ENCODE measurements around the gene ATMIN. TPM values are rescaled to one million over a fixed set of nuclear protein-coding genes. Genes with fewer than 3 reads are reported as not detected.
A peak's percentile ranks its signal among the peaks of the same experiment; 100 is the strongest.

The ATMIN gene
- total and polyA plus RNA-seq, 2 of the 13 experiments (the other 11 are each of a cell fraction or from before 2014, with no cell fraction given) = 34.6 to 60.4 TPM

DNA sequence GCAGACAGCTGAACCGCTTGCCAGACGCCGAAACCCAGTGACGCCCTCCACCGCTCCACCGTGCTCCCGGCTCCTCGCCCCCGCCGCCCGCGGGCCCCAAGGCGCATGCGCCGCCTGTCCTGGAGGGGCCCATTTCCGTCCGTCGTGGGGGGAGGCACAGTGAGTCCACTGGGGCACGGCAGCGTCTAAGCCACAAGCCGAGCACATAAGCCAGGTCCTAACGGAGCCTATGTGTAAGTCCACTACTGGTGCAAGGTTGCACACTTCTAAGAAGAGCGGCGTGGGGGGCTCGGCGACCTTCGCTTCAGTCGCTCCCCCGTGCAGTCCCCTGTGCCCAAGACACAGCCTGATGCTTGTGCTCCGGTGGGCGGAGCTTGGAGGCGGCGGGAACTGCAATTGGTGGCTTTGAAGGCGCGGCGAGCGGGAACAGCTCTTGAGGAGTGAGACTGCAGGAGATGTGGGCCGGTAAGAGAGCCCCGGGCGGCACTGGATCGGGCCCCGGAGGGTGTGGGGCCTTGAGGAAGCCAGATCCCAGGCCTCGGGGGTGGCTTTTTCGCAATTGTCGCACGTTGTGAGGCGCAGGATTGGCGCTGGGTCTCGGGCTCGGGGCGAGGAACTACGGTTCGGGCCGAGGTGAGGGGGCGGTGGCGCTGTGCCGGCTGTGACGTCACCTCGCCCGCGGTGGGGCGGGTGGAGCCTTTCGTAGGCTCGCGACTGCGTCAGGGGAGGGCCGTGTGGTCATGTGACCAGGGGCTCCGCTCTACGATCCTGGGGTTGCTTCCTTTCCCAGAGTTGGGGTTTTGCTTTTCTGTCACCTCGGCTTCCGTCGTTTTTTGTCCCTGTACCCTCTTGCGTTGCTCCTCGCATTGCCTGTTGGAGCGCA, 28.6 kb upstream of the ATMIN start, which contains the start of the genes CENPN and CMC2 (continued):
- TF ChIP-seq RBAK (CRISPR knock-in tag; IDR thresholded peaks at IDR 0.05) = no peak
- no peak for TF ChIP-seq SETDB1 (CRISPR knock-in tag; IDR thresholded peaks at IDR 0.05; ENCODE audit: borderline replicate concordance)
- peak; percentile 85 for TF ChIP-seq ZNF350 (CRISPR knock-in tag; IDR thresholded peaks at IDR 0.05; ENCODE audit: borderline replicate concordance, low read depth)
- 0 out of 2 replicates have a peak, but pooled peaks have one; percentile 21 for TF ChIP-seq ZNF333 (CRISPR knock-in tag; IDR thresholded peaks at IDR 0.05; ENCODE audit: borderline replicate concordance)
- TF ChIP-seq HNF4G (IDR thresholded peaks at IDR 0.05; ENCODE audit: borderline replicate concordance, low read depth, low read length) = peak; percentile 24; the same call in 1 of the 2 replicates
- TF ChIP-seq HNF4G (CRISPR knock-in tag; IDR thresholded peaks at IDR 0.05; ENCODE audit: borderline replicate concordance, low read depth) = no peak
- TF ChIP-seq ZNF83 (CRISPR knock-in tag; IDR thresholded peaks at IDR 0.05; ENCODE audit: borderline replicate concordance) = peak; percentile 86
- peak; percentile 47 for TF ChIP-seq MYC (CRISPR knock-in tag; IDR thresholded peaks at IDR 0.05; ENCODE audit: borderline replicate concordance)
- TF ChIP-seq, protein P1, sequence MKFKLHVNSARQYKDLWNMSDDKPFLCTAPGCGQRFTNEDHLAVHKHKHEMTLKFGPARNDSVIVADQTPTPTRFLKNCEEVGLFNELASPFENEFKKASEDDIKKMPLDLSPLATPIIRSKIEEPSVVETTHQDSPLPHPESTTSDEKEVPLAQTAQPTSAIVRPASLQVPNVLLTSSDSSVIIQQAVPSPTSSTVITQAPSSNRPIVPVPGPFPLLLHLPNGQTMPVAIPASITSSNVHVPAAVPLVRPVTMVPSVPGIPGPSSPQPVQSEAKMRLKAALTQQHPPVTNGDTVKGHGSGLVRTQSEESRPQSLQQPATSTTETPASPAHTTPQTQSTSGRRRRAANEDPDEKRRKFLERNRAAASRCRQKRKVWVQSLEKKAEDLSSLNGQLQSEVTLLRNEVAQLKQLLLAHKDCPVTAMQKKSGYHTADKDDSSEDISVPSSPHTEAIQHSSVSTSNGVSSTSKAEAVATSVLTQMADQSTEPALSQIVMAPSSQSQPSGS (CRISPR knock-in tag; IDR thresholded peaks at IDR 0.05) = peak; percentile 93
- no peak for TF ChIP-seq ZNF282 (IDR thresholded peaks at IDR 0.05; ENCODE audit: partially characterized antibody)
- TF ChIP-seq, protein P2, sequence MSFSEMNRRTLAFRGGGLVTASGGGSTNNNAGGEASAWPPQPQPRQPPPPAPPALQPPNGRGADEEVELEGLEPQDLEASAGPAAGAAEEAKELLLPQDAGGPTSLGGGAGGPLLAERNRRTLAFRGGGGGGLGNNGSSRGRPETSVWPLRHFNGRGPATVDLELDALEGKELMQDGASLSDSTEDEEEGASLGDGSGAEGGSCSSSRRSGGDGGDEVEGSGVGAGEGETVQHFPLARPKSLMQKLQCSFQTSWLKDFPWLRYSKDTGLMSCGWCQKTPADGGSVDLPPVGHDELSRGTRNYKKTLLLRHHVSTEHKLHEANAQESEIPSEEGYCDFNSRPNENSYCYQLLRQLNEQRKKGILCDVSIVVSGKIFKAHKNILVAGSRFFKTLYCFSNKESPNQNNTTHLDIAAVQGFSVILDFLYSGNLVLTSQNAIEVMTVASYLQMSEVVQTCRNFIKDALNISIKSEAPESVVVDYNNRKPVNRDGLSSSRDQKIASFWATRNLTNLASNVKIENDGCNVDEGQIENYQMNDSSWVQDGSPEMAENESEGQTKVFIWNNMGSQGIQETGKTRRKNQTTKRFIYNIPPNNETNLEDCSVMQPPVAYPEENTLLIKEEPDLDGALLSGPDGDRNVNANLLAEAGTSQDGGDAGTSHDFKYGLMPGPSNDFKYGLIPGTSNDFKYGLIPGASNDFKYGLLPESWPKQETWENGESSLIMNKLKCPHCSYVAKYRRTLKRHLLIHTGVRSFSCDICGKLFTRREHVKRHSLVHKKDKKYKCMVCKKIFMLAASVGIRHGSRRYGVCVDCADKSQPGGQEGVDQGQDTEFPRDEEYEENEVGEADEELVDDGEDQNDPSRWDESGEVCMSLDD (CRISPR knock-in tag; IDR thresholded peaks at IDR 0.05; ENCODE audit: borderline replicate concordance) = peak; percentile 91; the same call in 1 of the 2 replicates
- no peak; the same call in 1 of the 2 replicates for TF ChIP-seq CHCHD3 (CRISPR knock-in tag; IDR thresholded peaks at IDR 0.05)
- TF ChIP-seq, protein P3, sequence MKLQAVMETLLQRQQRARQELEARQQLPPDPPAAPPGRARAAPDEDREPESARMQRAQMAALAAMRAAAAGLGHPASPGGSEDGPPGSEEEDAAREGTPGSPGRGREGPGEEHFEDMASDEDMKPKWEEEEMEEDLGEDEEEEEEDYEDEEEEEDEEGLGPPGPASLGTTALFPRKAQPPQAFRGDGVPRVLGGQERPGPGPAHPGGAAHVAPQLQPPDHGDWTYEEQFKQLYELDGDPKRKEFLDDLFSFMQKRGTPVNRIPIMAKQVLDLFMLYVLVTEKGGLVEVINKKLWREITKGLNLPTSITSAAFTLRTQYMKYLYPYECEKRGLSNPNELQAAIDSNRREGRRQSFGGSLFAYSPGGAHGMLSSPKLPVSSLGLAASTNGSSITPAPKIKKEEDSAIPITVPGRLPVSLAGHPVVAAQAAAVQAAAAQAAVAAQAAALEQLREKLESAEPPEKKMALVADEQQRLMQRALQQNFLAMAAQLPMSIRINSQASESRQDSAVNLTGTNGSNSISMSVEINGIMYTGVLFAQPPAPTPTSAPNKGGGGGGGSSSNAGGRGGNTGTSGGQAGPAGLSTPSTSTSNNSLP (IDR thresholded peaks at IDR 0.05; ENCODE audit: low read depth, low read length) = no peak; the same call in 1 of the 2 replicates
- peak; percentile 55 for TF ChIP-seq ZNF343 (CRISPR knock-in tag; IDR thresholded peaks at IDR 0.05)
- TF ChIP-seq, protein P4, sequence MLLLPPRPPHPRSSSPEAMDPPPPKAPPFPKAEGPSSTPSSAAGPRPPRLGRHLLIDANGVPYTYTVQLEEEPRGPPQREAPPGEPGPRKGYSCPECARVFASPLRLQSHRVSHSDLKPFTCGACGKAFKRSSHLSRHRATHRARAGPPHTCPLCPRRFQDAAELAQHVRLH (CRISPR knock-in tag; IDR thresholded peaks at IDR 0.05; ENCODE audit: borderline replicate concordance, low read depth) = peak; percentile 81; the same call in 1 of the 2 replicates
- TF ChIP-seq, protein P5, sequence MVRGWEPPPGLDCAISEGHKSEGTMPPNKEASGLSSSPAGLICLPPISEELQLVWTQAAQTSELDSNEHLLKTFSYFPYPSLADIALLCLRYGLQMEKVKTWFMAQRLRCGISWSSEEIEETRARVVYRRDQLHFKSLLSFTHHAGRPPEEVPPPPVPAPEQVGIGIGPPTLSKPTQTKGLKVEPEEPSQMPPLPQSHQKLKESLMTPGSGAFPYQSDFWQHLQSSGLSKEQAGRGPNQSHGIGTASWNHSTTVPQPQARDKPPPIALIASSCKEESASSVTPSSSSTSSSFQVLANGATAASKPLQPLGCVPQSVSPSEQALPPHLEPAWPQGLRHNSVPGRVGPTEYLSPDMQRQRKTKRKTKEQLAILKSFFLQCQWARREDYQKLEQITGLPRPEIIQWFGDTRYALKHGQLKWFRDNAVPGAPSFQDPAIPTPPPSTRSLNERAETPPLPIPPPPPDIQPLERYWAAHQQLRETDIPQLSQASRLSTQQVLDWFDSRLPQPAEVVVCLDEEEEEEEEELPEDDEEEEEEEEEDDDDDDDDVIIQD (CRISPR knock-in tag; IDR thresholded peaks at IDR 0.05; ENCODE audit: low read depth) = peak; percentile 50; the same call in 1 of the 2 replicates
